ENCODE measurements around the gene ARHGAP10. TPM values are rescaled to one million over a fixed set of nuclear protein-coding genes. Genes with fewer than 3 reads are reported as not detected.

ARHGAP10 gene
- total RNA-seq, 2 donors from 2014 or later = 36.1 to 43.5 TPM

GRCh38 chr4:148021686-148022085 lies 289.8 kb downstream of the ARHGAP10 start:
- Histone ChIP-seq H3K4me1 (peaks cover 0 to 32% of the 10 kb centered on the region in 2 donors), H3K36me3 (peaks cover 7% of the 10 kb centered on the region), H3K4me3 (no peak overlapping the region), H3K27me3 (no peaks in the 10 kb centered on the region), H3K27ac (no peak overlapping the region), H3K9me3 (no peaks in the 10 kb centered on the region)
- no peak for DNase-seq (ENCODE audit: low spot score)
- peak in 1 of 2 donors; percentile 38 for TF ChIP-seq CTCF (IDR thresholded peaks at IDR 0.05)

DNA sequence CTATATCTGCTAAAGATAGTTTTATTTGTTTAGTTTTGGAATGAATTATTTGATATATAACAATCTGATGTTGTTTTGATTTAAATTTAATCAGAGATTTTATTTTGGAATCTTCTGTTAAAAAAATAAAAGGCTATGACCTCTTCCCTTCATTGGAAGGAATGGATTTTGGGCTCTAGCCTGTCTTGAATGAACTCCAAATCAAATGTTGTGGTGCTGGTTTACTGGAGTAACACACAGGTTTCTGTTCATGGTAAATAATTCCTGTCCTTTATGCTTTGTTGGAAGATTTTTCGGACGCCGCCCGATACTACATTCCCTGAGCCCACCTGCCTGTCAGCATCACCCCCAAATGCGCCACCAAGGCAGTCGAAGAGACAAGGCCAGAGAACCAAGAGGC lies 291.1 kb downstream of the ARHGAP10 start:
- TF ChIP-seq CTCF (IDR thresholded peaks at IDR 0.05) = no peak
- H3K4me3 ChIP-seq = no peak overlapping the region
- no peaks in the 10 kb centered on the region for H3K9me3 ChIP-seq
- no peak for DNase-seq (ENCODE audit: low spot score)
- H3K4me1 ChIP-seq = peaks cover 0 to 24% of the 10 kb centered on the region in 2 donors
- H3K27me3 ChIP-seq = no peaks in the 10 kb centered on the region
- H3K27ac ChIP-seq = no peak overlapping the region
- peaks cover 7% of the 10 kb centered on the region for H3K36me3 ChIP-seq

DNA sequence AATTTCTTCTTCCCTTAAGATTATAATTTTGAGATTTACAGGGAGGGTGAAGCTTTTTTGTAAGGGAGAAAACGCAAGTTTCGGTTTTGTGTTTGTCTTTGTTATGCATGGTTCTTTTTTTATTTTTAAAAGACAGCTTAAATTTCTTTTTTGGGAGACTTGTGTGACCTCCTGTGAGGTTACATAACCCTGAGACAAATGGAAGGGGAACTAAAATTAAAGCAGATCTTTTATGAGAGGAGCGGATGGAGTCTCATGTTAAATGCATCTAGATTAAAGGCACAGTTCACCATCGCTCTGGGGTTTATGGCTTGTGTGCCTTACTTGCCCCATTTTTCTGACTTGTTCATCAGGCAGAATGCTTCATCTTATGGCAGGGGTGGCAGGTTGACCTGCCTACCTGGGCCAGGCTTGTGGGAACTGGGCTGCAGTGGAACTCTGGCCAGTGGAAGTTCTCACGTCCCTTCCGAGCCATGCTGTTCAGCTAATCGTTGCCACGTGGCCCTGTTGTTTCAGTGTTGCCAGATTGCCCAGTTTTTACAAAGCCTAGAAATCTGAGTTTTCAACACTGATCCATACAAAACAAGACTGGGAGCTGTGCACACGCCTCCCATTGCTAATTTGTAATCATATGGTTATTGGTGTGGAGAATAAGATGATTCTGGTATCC lies 291.8 kb downstream of the ARHGAP10 start:
- TF ChIP-seq CTCF (IDR thresholded peaks at IDR 0.05) = no peak
- no peak for DNase-seq (ENCODE audit: low spot score)

GRCh38 chr4:148025981-148026380 lies 294.1 kb downstream of the ARHGAP10 start:
- no peaks in the 10 kb centered on the region for H3K27me3 ChIP-seq
- no peak overlapping the region for H3K27ac ChIP-seq
- no peak for DNase-seq (ENCODE audit: low spot score)
- no peak for TF ChIP-seq CTCF (IDR thresholded peaks at IDR 0.05)
- peaks cover 7% of the 10 kb centered on the region for H3K36me3 ChIP-seq
- peaks cover 0 to 7% of the 10 kb centered on the region in 2 donors for H3K9me3 ChIP-seq
- no peak overlapping the region for H3K4me3 ChIP-seq
- peaks cover 0 to 10% of the 10 kb centered on the region in 2 donors for H3K4me1 ChIP-seq

More for the DNA sequence above, 291.8 kb downstream of the ARHGAP10 start:
- Histone ChIP-seq H3K36me3 (peaks cover 7% of the 10 kb centered on the region), H3K9me3 (peaks cover 0 to 4% of the 10 kb centered on the region in 2 donors), H3K27me3 (no peaks in the 10 kb centered on the region), H3K27ac (no peak overlapping the region), H3K4me1 (peaks cover 0 to 17% of the 10 kb centered on the region in 2 donors), H3K4me3 (no peak overlapping the region)

GRCh38 chr4:148027201-148027600 lies 295.3 kb downstream of the ARHGAP10 start:
- no peak for DNase-seq (ENCODE audit: low spot score)
- H3K4me3 ChIP-seq = no peak overlapping the region
- H3K4me1 ChIP-seq = peaks cover 0 to 4% of the 10 kb centered on the region in 2 donors
- no peak for TF ChIP-seq CTCF (IDR thresholded peaks at IDR 0.05)
- peaks cover 0 to 7% of the 10 kb centered on the region in 2 donors for H3K9me3 ChIP-seq
- H3K36me3 ChIP-seq = peaks cover 7% of the 10 kb centered on the region
- H3K27ac ChIP-seq = no peak overlapping the region
- H3K27me3 ChIP-seq = no peaks in the 10 kb centered on the region

DNA sequence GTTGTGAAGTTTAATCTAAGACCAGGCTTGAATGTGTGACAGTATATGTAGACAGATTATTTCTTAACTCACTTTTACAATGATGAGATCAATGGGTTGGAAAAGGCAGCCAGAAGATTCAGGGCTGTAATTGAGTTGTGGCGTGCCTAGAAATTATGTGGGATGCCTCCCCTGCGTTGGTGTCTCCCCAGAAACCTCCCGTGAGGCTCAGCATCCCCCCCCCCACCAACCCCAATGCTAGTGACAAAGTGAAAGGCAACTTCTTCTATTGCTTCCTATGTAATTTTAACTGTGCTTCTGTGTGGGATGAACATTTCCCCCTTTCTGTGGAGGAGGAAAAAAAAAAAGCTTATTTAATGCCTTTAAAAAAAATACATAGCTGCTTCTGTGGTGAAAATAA lies 297.9 kb downstream of the ARHGAP10 start:
- Histone ChIP-seq H3K9me3 (peaks cover 0 to 7% of the 10 kb centered on the region in 2 donors), H3K4me1 (peaks cover 0 to under 1% of the 10 kb centered on the region in 2 donors), H3K27me3 (no peaks in the 10 kb centered on the region), H3K36me3 (peaks cover 1% of the 10 kb centered on the region), H3K27ac (no peak overlapping the region), H3K4me3 (no peak overlapping the region)
- TF ChIP-seq CTCF (IDR thresholded peaks at IDR 0.05) = no peak
- no peak for DNase-seq (ENCODE audit: low spot score)

All from right atrium auricular region (tissue), 2 donors.